Subcutaneous adipose tissue (tissue), 4 donors: ENCODE data around the gene WNT2. TPM values are rescaled to one million over a fixed set of nuclear protein-coding genes. Genes with fewer than 3 reads are reported as not detected.

Experiments
- CTCF ChIP-seq: fragments of 450-650 bp; IDR thresholded peaks from one replicate; pipeline ENCODE4 v1.5.1; 2016; ENCODE audit warnings: low read depth, mild to moderate bottlenecking, control low read depth, antibody characterized with exemption, moderate library complexity
- total RNA-seq, 4 donors: library from RNA; depleted of rRNA; stranded (reverse); fragments of >200 nt; gene quantifications; one replicate each; pipeline ENCODE4 v1.1.0, GENCODE V29; 2016

WNT2 gene
- 1 to 10 TPM in 1 of 4 donors, under 1 TPM in 3; 0.38 to 1.8 (median 0.67) TPM for total RNA-seq

GRCh38 chr7:117322741-117323304, at the start of gene WNT2:
TSS of gene WNT2 (minus strand) at chr7:117323058. CDS start at chr7:117322989, 69 bp downstream.
- no peak for TF ChIP-seq CTCF

GRCh38 chr7:117372073-117372472, 49.2 kb upstream of the WNT2 start:
- TF ChIP-seq CTCF = no peak

- no peak for TF ChIP-seq CTCF
Observed at GRCh38 chr7:117364339-117365080, 41.7 kb upstream of the WNT2 start.

- TF ChIP-seq CTCF = no peak
Observed at GRCh38 chr7:117362294-117362888, 39.5 kb upstream of the WNT2 start.

GRCh38 chr7:117350027-117350426, 27.2 kb upstream of the WNT2 start:
- no peak for TF ChIP-seq CTCF

- no peak for TF ChIP-seq CTCF
Observed at GRCh38 chr7:117349570-117349969, 26.7 kb upstream of the WNT2 start.

GRCh38 chr7:117347962-117348672, 25.3 kb upstream of the WNT2 start:
- no peak for TF ChIP-seq CTCF
